Measurements from ENCODE around the gene MTUS2.

DNA sequence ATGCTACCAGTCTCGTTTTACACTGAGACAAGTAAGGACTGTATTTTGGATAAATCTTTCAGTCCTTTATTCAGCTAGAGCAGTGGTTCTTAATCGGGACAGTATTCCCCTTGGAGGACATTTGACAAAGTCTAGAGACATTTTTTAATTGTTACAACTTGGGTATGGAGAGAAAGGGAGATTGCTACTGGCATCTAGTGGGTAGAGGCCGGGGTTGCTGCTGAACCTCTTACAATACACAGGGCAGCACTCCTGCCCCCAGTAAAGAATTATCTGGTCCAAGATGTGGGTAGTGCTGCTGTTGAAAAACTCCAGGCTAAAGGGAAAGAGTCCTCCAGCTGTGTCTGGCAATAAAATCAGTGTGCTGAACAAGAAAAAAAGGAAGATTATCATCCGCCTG, 440.5 kb downstream of the MTUS2 start:
- TF ChIP-seq, protein P1, sequence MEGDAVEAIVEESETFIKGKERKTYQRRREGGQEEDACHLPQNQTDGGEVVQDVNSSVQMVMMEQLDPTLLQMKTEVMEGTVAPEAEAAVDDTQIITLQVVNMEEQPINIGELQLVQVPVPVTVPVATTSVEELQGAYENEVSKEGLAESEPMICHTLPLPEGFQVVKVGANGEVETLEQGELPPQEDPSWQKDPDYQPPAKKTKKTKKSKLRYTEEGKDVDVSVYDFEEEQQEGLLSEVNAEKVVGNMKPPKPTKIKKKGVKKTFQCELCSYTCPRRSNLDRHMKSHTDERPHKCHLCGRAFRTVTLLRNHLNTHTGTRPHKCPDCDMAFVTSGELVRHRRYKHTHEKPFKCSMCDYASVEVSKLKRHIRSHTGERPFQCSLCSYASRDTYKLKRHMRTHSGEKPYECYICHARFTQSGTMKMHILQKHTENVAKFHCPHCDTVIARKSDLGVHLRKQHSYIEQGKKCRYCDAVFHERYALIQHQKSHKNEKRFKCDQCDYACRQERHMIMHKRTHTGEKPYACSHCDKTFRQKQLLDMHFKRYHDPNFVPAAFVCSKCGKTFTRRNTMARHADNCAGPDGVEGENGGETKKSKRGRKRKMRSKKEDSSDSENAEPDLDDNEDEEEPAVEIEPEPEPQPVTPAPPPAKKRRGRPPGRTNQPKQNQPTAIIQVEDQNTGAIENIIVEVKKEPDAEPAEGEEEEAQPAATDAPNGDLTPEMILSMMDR (IDR thresholded peaks at IDR 0.05) = no peak
- no peak for TF ChIP-seq POLR2A (IDR thresholded peaks at IDR 0.05)

All from body of pancreas (tissue), 4 donors.